Fibroblast of lung (primary cell): ENCODE results near the gene KASH5. TPM values are rescaled to one million over a fixed set of nuclear protein-coding genes. Genes with fewer than 3 reads are reported as not detected.

Experiments
- DNase-seq, 2 donors: peaks; one replicate each; pipeline versions ENCODE4 v3.0.0 to v3.0.0-alpha.2; 2010; ENCODE audit warnings: low read depth in 2 of 2
- H2AFZ ChIP-seq: 2 replicates; pipeline ENCODE4 v1.5.1; 2012; ENCODE audit warnings: low read length, control low read depth, inconsistent platforms
- H3K27ac ChIP-seq: 2 replicates; pipeline ENCODE4 v1.5.1; 2011; ENCODE audit warnings: low read length, control low read depth; ENCODE audit not compliant: insufficient read depth
- H3K27me3 ChIP-seq: 2 replicates; pipeline ENCODE4 v1.5.1; 2011; ENCODE audit warnings: mild to moderate bottlenecking, low read length; ENCODE audit not compliant: control insufficient read depth, insufficient read depth
- H3K36me3 ChIP-seq: 2 replicates; pipeline ENCODE4 v1.5.1; 2011; ENCODE audit warnings: low read length; ENCODE audit not compliant: control insufficient read depth, insufficient read depth
- H3K4me1 ChIP-seq: 2 replicates; pipeline ENCODE4 v1.5.1; 2011; ENCODE audit warnings: low read length; ENCODE audit not compliant: control insufficient read depth, insufficient read depth; ENCODE audit errors: extremely low read depth
- H3K4me2 ChIP-seq: 2 replicates; pipeline ENCODE4 v1.5.1; 2011; ENCODE audit warnings: low read length, control low read depth; ENCODE audit not compliant: insufficient read depth; ENCODE audit errors: extremely low read depth
- H3K4me3 ChIP-seq, 4 experiments: fragments of 200-600 bp in 1 of 4; sonication (generic) in 1 of 4; replicated peaks in 1 of 4; 2 replicates each; pipeline ENCODE4 v1.5.1; 2011 to 2016; ENCODE audit warnings: low read length in 4 of 4, low read depth in 3 of 4, mild to moderate bottlenecking in 3 of 4, control low read depth in 2 of 4, inconsistent platforms in 1 of 4, mixed read lengths in 1 of 4; ENCODE audit not compliant: insufficient read depth in 1 of 4; ENCODE audit errors: control extremely low read depth in 1 of 4
- H3K79me2 ChIP-seq: 2 replicates; pipeline ENCODE4 v1.5.1; 2012; ENCODE audit warnings: mild to moderate bottlenecking, low read length, inconsistent platforms; ENCODE audit not compliant: control insufficient read depth, insufficient read depth
- H3K9ac ChIP-seq: 2 replicates; pipeline ENCODE4 v1.5.1; 2011; ENCODE audit warnings: mild to moderate bottlenecking, low read length, control low read depth; ENCODE audit not compliant: insufficient read depth
- H3K9me3 ChIP-seq: 2 replicates; pipeline ENCODE4 v1.5.1; 2012; ENCODE audit warnings: low read depth, low read length; ENCODE audit not compliant: control insufficient read depth, insufficient read depth
- H4K20me1 ChIP-seq: 2 replicates; pipeline ENCODE4 v1.5.1; 2011; ENCODE audit warnings: low read length; ENCODE audit not compliant: control insufficient read depth, insufficient read depth; ENCODE audit errors: extremely low read depth
- EZH2 ChIP-seq: IDR thresholded peaks from 2 replicates; pipeline ENCODE4 v1.5.1; 2012; ENCODE audit warnings: low read length, control low read depth, mild to moderate bottlenecking; ENCODE audit errors: missing control alignments
- polyA plus RNA-seq, 2 donors: library from polyadenylated mRNA; depleted of rRNA in 1 of 2; stranded (reverse) in 1 of 2; unstranded in 1 of 2; fragments of >200 nt; gene quantifications; 2 replicates each; pipeline ENCODE4 v1.2.1, GENCODE V29; 2011 to 2012; ENCODE audit warnings: missing spikeins in 1 of 2
- total RNA-seq: library from RNA; depleted of rRNA; stranded (reverse); fragments of >200 nt; gene quantifications from 2 replicates; pipeline ENCODE4 v1.2.1, GENCODE V29; 2014
- TF ChIP-seq, protein P1 (sequence below), 2 donors: IDR thresholded peaks in 1 of 2; conservative IDR thresholded peaks in 1 of 2; 1 replicate in 1 of 2; 2 replicates in 1 of 2; pipeline ENCODE4 v1.5.1; 2011 to 2012; ENCODE audit warnings: low read length in 2 of 2, control low read depth in 1 of 2, inconsistent platforms in 1 of 2, low read depth in 1 of 2, mild to moderate bottlenecking in 1 of 2

KASH5 gene
- total and polyA plus RNA-seq, 2 donors (not counting 1 experiment from before 2014, with no cell fraction given): not detected

- Histone ChIP-seq H3K9ac (peak within 1 kb of the TSS; percentile 79), H3K27me3 (no peaks in the 10 kb centered on the region), H2AFZ (peak within 1 kb of the TSS; percentile 75), H3K4me3 (peak within 1 kb of the TSS; percentile 67 to 85 (median 82)), H4K20me1 (no peaks in the 10 kb centered on the region), H3K36me3 (peaks cover 8% of the 10 kb centered on the region), H3K4me1 (peaks cover 6% of the 10 kb centered on the region), H3K9me3 (no peaks in the 10 kb centered on the region), H3K4me2 (peak within 1 kb of the TSS; percentile 88), H3K79me2 (peaks cover 3% of the 10 kb centered on the region), H3K27ac (peak within 1 kb of the TSS; percentile 79)
- TF ChIP-seq, protein P1, sequence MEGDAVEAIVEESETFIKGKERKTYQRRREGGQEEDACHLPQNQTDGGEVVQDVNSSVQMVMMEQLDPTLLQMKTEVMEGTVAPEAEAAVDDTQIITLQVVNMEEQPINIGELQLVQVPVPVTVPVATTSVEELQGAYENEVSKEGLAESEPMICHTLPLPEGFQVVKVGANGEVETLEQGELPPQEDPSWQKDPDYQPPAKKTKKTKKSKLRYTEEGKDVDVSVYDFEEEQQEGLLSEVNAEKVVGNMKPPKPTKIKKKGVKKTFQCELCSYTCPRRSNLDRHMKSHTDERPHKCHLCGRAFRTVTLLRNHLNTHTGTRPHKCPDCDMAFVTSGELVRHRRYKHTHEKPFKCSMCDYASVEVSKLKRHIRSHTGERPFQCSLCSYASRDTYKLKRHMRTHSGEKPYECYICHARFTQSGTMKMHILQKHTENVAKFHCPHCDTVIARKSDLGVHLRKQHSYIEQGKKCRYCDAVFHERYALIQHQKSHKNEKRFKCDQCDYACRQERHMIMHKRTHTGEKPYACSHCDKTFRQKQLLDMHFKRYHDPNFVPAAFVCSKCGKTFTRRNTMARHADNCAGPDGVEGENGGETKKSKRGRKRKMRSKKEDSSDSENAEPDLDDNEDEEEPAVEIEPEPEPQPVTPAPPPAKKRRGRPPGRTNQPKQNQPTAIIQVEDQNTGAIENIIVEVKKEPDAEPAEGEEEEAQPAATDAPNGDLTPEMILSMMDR (conservative IDR thresholded peaks at IDR 0.05 in 1 of 2, IDR thresholded peaks at IDR 0.05 in 1 of 2; ENCODE audit: low read depth in 1 of 2, low read length in 2 of 2): no peak
- no peak for TF ChIP-seq EZH2
- peak; percentile 47 to 63 for DNase-seq
These were observed 25.8 kb upstream of the KASH5 start, which contains the start of gene TEAD2 for GRCh38 chr19:49362048-49362928. TSS of gene TEAD2 (minus strand) at chr19:49362416. CDS start at chr19:49360075, 2,341 bp downstream.

DNA sequence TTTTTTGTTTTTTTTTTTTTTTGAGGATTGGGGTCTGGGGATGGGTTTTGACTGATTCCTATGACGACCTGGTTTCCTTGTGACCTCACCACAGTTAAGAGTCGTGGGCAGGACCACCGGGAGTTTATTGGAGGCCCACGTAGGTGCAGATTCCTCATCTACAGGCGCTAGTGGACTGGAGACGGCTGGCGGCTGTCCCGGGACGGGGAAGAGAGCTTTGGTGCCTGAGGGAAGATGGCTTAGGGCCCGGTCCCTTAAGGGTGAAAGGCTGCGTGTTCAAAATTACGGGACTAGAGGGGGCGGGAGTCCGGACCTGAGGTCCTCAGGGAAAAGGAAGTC lies 25.2 kb upstream of the KASH5 start:
- peaks cover 6% of the 10 kb centered on the region for H3K4me1 ChIP-seq
- H3K27me3 ChIP-seq: no peaks in the 10 kb centered on the region
- peak in 1 of 2 donors; percentile 61 for DNase-seq
- H3K4me3 ChIP-seq: peak overlapping the region; percentile 67 to 85 (median 82)
- TF ChIP-seq, protein P1 (conservative IDR thresholded peaks at IDR 0.05 in 1 of 2, IDR thresholded peaks at IDR 0.05 in 1 of 2; ENCODE audit: low read depth in 1 of 2, low read length in 2 of 2): no peak
- no peak for TF ChIP-seq EZH2
- peak overlapping the region; percentile 75 for H2AFZ ChIP-seq
- H3K9me3 ChIP-seq: no peaks in the 10 kb centered on the region
- H3K27ac ChIP-seq: peak overlapping the region; percentile 56
- H3K79me2 ChIP-seq: peaks cover 3% of the 10 kb centered on the region
- H3K4me2 ChIP-seq: peak overlapping the region; percentile 88
- H3K36me3 ChIP-seq: peaks cover 5% of the 10 kb centered on the region
- H3K9ac ChIP-seq: peak overlapping the region; percentile 20
- no peaks in the 10 kb centered on the region for H4K20me1 ChIP-seq

DNA sequence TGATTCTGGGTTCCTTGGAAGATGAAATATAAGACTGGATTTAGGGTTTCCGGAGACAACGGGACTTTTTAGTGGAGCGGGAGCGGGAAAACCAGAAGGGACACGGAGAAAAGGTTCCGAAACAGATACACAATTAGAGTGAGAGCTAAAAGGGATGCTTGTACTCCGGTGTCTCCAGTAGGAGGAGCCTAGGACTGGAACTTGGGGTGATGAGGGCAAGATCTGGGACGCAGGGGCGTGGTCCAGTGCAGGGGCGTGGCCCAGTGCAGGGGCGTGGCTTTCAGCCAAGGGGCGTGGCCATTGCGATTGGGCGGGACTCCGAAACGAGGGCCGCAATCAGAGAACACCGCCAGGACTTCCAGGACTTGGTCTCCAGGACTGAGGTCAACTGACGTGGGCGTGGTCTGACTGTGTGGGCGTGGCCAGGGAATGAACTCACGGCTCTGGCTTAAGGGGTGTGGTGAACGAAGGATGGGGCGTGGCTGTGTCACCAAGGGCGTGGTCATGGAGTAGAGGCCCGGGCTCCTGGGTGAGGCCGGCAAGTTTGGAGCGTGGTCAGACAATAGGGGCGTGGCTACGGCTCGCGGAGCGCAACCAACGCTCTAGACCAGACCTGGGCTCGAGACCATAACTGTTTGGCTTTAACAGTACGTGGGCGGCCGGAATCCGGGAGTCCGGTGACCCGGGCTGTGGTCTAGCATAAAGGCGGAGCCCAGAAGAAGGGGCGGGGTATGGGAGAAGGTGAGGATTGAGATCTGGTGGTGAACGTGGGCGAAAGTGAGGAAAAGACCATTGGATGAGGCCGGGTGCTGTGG lies 24.6 kb upstream of the KASH5 start, which contains the start of gene DKKL1:
TSS of gene DKKL1 (plus strand) at position 610 of the 815 bp plus-strand sequence. CDS start at position 732, 122 bp downstream.
- peak within 1 kb of the TSS; percentile 67 to 85 (median 82) for H3K4me3 ChIP-seq

More for the DNA sequence above, 24.6 kb upstream of the KASH5 start, which contains the start of gene DKKL1:
- peak within 1 kb of the TSS; percentile 79 for H3K9ac ChIP-seq
- peak within 1 kb of the TSS; percentile 56 for H3K27ac ChIP-seq
- TF ChIP-seq, protein P1 (conservative IDR thresholded peaks at IDR 0.05 in 1 of 2, IDR thresholded peaks at IDR 0.05 in 1 of 2; ENCODE audit: low read depth in 1 of 2, low read length in 2 of 2): peak in 1 of 2 donors; percentile 11
- no peak for TF ChIP-seq EZH2
- peaks cover 3% of the 10 kb centered on the region for H3K79me2 ChIP-seq
- peak; percentile 97 to 99 for DNase-seq
- peak within 1 kb of the TSS; percentile 88 for H3K4me2 ChIP-seq
- H3K4me1 ChIP-seq: peaks cover 6% of the 10 kb centered on the region
- H2AFZ ChIP-seq: peak within 1 kb of the TSS; percentile 75
- no peaks in the 10 kb centered on the region for H3K9me3 ChIP-seq
- H4K20me1 ChIP-seq: no peaks in the 10 kb centered on the region
- no peaks in the 10 kb centered on the region for H3K27me3 ChIP-seq
- peaks cover 5% of the 10 kb centered on the region for H3K36me3 ChIP-seq
